DND-41 (cell line): Measurements from ENCODE around the gene FAM168B.

ENCODE experiments used
- EZH2 ChIP-seq: IDR thresholded peaks from 3 replicates; pipeline ENCODE4 v1.6.1; 2012; ENCODE audit warnings: borderline replicate concordance, low read depth, mild to moderate bottlenecking, moderate library complexity, low read length, inconsistent platforms; ENCODE audit not compliant: severe bottlenecking
- TF ChIP-seq, protein P1 (sequence below): IDR thresholded peaks from 2 replicates; pipeline ENCODE4 v1.5.1; 2012; ENCODE audit warnings: borderline replicate concordance, low read length, moderate library complexity, mild to moderate bottlenecking; ENCODE audit not compliant: poor library complexity, severe bottlenecking; ENCODE audit errors: extremely low read depth

DNA sequence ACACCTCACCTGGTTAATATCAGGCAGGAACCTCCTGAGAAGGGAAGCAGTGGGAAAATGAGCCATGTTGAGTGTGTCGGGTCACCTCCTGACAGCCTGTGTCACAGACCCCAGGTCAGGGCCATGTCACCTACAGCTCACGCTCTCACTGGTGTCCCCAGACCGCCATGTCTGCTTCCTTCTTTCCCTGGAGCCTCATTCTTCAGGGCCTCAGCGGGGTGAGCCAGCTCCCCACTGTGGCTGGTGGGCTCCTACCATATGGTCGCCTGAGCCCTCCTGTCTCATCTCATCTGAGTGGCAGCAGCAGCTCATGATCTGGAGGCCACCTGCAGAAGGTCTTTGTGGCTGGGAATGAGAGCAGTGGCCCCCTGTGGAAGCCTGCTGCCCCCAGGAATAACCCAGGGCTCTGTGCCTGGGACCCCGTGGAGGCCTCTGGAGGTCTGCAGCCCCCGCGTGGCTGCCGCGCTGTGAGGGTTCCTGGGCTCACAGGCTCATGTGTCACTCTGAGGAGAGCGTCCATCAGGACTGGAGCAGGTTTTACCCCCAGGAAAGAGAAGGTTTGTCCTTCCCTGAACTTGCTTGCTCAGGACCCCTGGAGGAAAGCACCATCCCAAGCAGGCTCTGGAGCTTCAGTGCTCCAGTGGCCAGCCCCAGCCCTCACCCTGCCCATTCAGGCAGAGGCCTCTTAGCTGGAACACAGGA, 56.4 kb downstream of the FAM168B start:
- TF ChIP-seq, protein P1, sequence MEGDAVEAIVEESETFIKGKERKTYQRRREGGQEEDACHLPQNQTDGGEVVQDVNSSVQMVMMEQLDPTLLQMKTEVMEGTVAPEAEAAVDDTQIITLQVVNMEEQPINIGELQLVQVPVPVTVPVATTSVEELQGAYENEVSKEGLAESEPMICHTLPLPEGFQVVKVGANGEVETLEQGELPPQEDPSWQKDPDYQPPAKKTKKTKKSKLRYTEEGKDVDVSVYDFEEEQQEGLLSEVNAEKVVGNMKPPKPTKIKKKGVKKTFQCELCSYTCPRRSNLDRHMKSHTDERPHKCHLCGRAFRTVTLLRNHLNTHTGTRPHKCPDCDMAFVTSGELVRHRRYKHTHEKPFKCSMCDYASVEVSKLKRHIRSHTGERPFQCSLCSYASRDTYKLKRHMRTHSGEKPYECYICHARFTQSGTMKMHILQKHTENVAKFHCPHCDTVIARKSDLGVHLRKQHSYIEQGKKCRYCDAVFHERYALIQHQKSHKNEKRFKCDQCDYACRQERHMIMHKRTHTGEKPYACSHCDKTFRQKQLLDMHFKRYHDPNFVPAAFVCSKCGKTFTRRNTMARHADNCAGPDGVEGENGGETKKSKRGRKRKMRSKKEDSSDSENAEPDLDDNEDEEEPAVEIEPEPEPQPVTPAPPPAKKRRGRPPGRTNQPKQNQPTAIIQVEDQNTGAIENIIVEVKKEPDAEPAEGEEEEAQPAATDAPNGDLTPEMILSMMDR: no peak
- no peak for TF ChIP-seq EZH2
